Measurements from ENCODE around the gene SLC47A2.

- no peak for TF ChIP-seq CTCF (conservative IDR thresholded peaks at IDR 0.05; ENCODE audit: low read length)
- TF ChIP-seq EZH2phosphoT487 (IDR thresholded peaks at IDR 0.05; ENCODE audit: borderline replicate concordance, low read depth, low read length), result no peak
Observed at GRCh38 chr17:19766016-19766415, 49.6 kb upstream of the SLC47A2 start.

Measured in OCI-LY7 (cell line).